Fibroblast of villous mesenchyme (primary cell): Measurements from ENCODE around the gene CTNNBIP1. TPM values are rescaled to one million over a fixed set of nuclear protein-coding genes. Genes with fewer than 3 reads are reported as not detected.
"Not testable (repeated sequence)": the region's sequence is repeated elsewhere in the genome, so short reads cannot be mapped to it uniquely, and the experiment has no call there.

Source experiments
- DNase-seq: peaks from one replicate; pipeline ENCODE4 v3.0.0-alpha.2; 2010; ENCODE audit warnings: low read depth
- H3K4me3 ChIP-seq: 2 replicates; pipeline ENCODE4 v1.5.1; 2011; ENCODE audit warnings: low read depth, mild to moderate bottlenecking, low read length
- CTCF ChIP-seq: IDR thresholded peaks from 2 replicates; pipeline ENCODE4 v1.5.1; 2012; ENCODE audit warnings: low read depth, mild to moderate bottlenecking, low read length; ENCODE audit not compliant: insufficient read depth
- total RNA-seq: library from RNA; depleted of rRNA; stranded (reverse); fragments of >200 nt; gene quantifications from 2 replicates; pipeline ENCODE4 v1.2.3, GENCODE V29; 2012

Gene CTNNBIP1
- total RNA-seq, 1 donor: 13.4 TPM

- no peak for TF ChIP-seq CTCF
- DNase-seq: no peak
- no peak overlapping the region for H3K4me3 ChIP-seq
These were observed 94.9 kb downstream of the CTNNBIP1 start for GRCh38 chr1:9815150-9815549.

GRCh38 chr1:9814619-9815018, 95.5 kb downstream of the CTNNBIP1 start:
- no peak for TF ChIP-seq CTCF
- no peak overlapping the region for H3K4me3 ChIP-seq
- DNase-seq: no peak

GRCh38 chr1:9811239-9811966, 98.7 kb downstream of the CTNNBIP1 start:
- no peak for DNase-seq
- no peak overlapping the region for H3K4me3 ChIP-seq
- TF ChIP-seq CTCF: no peak

GRCh38 chr1:9809100-9809510, 101.0 kb downstream of the CTNNBIP1 start:
- DNase-seq: no peak
- no peak for TF ChIP-seq CTCF

GRCh38 chr1:9808459-9808858, 101.6 kb downstream of the CTNNBIP1 start:
- no peak for TF ChIP-seq CTCF
- no peak for DNase-seq
- H3K4me3 ChIP-seq: no peak overlapping the region

More at GRCh38 chr1:9809100-9809510, 101.0 kb downstream of the CTNNBIP1 start:
- no peak overlapping the region for H3K4me3 ChIP-seq

GRCh38 chr1:9807541-9807940, 102.5 kb downstream of the CTNNBIP1 start:
- no peak overlapping the region for H3K4me3 ChIP-seq
- TF ChIP-seq CTCF: no peak
- no peak for DNase-seq

- not testable (repeated sequence) for H3K4me3 ChIP-seq, DNase-seq
These were observed 104.1 kb downstream of the CTNNBIP1 start for GRCh38 chr1:9805972-9806371.
